Fibroblast of the aortic adventitia (primary cell): ENCODE results near the gene HAUS1. TPM values are rescaled to one million over a fixed set of nuclear protein-coding genes. Genes with fewer than 3 reads are reported as not detected.

Source experiments
- DNase-seq: peaks from one replicate; pipeline ENCODE4 v3.0.0-alpha.2; 2010; ENCODE audit warnings: low read depth
- H3K4me3 ChIP-seq: 2 replicates; pipeline ENCODE4 v1.5.1; 2011; ENCODE audit warnings: low read depth, mild to moderate bottlenecking, control low read depth, low read length, moderate library complexity
- CTCF ChIP-seq: IDR thresholded peaks from 2 replicates; pipeline ENCODE4 v1.5.1; 2011; ENCODE audit warnings: mild to moderate bottlenecking, low read length, control low read depth, inconsistent platforms; ENCODE audit not compliant: insufficient read depth
- total RNA-seq: library from RNA; depleted of rRNA; stranded (reverse); fragments of >200 nt; gene quantifications from 2 replicates; pipeline ENCODE4 v1.2.3, GENCODE V29; 2012; ENCODE audit warnings: low replicate concordance

Gene HAUS1
- total RNA-seq, result 22.2 and 54.7 TPM in 2 replicates

GRCh38 chr18:46104128-46104911 lies at the start of gene HAUS1:
Gene HAUS1, plus strand, starts transcription at chr18:46104385. Its CDS starts 27 bp downstream, at chr18:46104412.
- H3K4me3 ChIP-seq, result peak within 1 kb of the TSS; percentile 90
- peak; percentile 70 for DNase-seq
- no peak for TF ChIP-seq CTCF

DNA sequence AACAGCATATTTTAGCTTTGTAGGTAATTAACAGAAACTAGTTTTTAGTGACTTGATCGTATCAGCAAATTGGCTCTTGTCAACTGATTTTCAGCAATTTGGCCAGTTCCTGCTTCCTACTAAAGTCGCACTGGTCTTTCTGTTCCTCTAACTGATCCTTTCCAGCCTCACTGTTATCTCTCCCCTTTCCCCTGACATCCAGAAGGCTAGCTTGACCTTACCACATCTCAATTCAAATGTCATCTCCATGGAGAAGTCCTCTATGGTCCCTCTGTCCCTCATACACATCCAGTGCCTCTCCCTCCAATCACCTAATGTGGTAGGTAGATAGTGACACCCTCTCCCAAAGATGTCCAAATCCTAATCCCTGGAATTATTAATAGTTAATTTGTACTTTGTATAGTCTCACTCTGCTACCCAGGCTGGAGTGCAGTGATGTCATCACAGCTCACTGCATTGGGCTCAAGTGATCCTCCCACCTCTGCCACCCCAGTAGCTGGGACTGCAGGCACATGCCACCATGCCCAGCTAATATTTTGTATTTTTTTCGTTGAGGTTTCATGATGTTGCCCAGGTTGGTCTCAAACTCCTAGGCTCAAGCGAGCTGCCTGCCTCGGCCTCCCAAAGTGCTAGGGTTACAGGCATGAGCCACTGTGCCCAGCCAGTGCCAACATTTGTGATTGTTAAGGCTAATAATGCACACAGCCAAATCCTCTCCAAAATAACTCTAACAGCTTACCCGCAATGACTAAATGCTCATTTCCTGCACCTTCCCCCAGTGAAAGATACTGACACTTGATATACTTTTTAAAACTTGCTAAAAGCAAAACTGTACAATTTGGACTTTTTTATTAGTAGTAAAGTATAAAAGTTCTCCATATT lies 49.0 kb upstream of the HAUS1 start:
- TF ChIP-seq CTCF, result no peak
- no peak for DNase-seq
- H3K4me3 ChIP-seq, result no peak overlapping the region

DNA sequence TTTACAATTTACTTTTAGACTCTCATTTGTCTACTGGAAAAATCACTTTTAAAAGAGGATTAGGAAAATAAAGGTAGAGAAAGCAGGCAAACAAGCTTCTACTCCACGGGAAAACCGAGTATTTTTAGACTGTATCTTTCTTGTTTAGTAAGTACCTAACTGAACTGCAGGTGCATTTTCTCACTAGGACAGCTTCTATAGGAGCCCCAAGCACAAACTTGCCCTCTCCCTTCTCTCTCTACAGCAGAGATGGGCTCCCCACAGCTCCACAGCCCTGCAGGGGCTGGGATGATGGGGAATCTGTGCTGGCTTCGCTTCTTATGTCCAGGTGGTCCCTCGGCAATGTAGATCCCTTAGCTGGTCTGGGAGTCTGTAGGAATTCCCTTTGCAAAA lies 48.4 kb upstream of the HAUS1 start:
- TF ChIP-seq CTCF, result no peak
- no peak for DNase-seq
- H3K4me3 ChIP-seq, result no peak overlapping the region

DNA sequence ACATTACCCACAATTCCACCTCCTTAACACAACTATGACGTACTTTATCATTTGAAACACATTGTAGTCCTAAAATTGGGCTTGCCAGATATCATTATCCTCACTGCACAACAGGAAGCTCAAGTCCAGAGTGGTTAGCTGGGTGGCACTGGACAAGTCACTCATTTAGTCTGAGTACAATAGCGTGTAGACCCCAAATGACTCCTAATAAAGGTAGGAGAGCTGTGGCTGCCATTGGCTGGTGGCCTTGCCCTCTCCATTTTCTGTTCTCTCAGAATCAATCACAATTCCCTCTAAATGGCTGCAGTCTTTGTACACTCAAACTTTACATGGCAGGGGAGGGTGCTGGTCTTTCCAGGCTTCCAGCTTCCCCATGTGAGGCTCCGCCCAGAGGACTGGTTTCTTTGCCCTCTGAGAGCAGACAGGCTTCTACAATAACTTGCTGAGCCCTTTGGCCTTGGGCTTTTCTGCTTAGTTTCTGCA lies 43.8 kb upstream of the HAUS1 start:
- no peak overlapping the region for H3K4me3 ChIP-seq
- no peak for DNase-seq
- TF ChIP-seq CTCF, result no peak

DNA sequence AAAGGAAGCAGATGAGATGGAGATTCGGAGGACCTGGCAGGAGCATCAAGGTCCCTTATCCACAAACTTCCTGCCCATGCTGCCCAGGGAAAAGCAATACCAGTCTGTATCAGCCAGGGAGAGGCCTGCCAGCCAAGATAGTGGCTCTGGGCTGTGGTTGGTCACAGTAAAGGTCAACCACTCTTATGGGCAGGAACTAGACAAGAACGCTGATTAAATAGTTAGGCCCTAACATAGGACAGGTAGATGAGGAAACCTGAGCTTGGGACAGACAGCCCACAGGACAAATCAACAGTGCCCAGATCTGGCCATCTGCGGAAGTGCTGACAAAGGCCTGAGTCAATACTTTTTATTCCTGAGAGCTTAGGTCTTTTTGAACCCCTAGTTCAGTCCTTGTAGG lies 42.8 kb upstream of the HAUS1 start:
- TF ChIP-seq CTCF, result no peak
- H3K4me3 ChIP-seq, result no peak overlapping the region
- no peak for DNase-seq

- no peak for DNase-seq
- no peak for TF ChIP-seq CTCF
- no peak overlapping the region for H3K4me3 ChIP-seq
Measured at GRCh38 chr18:46061796-46062195, 42.4 kb upstream of the HAUS1 start.
